K562 (cell line): Measurements from ENCODE around the gene ZDHHC8. TPM values are rescaled to one million over a fixed set of nuclear protein-coding genes. Genes with fewer than 3 reads are reported as not detected.

ENCODE experiments used
- BACH1 ChIP-seq: fragments of 200-800 bp; sonication (Bioruptor generic); IDR thresholded peaks from 2 replicates; pipeline ENCODE4 v1.6.1; 2016; ENCODE audit warnings: missing genetic modification characterization, missing compliant biosample characterization
- CBFA2T2 ChIP-seq: fragments of 450-650 bp; conservative IDR thresholded peaks from 2 replicates; pipeline ENCODE4 v1.6.1; 2017; ENCODE audit warnings: mild to moderate bottlenecking
- EGR1 ChIP-seq: fragments of 450-650 bp; conservative IDR thresholded peaks from 2 replicates; pipeline ENCODE4 v1.6.1; 2017; ENCODE audit warnings: mild to moderate bottlenecking
- FOXJ3 ChIP-seq: sonication (generic); formaldehyde crosslinking; IDR thresholded peaks from 2 replicates; pipeline ENCODE4 v1.4.0; 2020; ENCODE audit warnings: mild to moderate bottlenecking, missing genetic modification reagents
- HIVEP1 ChIP-seq: fragments of 250-450 bp; sonication (Bioruptor Pico); IDR thresholded peaks from 2 replicates; pipeline ENCODE4 v1.4.0; 2020; ENCODE audit warnings: mild to moderate bottlenecking
- MED1 ChIP-seq: sonication (generic); formaldehyde crosslinking; IDR thresholded peaks from 2 replicates; pipeline ENCODE4 v1.8.1; 2023; ENCODE audit warnings: missing genetic modification reagents, borderline replicate concordance
- PTBP1 ChIP-seq: fragments of 200-400 bp; formaldehyde crosslinking; IDR thresholded peaks from 2 replicates; pipeline ENCODE4 v1.6.1; 2017; ENCODE audit warnings: low read depth, low read length
- RAD51 ChIP-seq: fragments of 450-650 bp; IDR thresholded peaks from 2 replicates; pipeline ENCODE4 v1.7.1; 2016; ENCODE audit warnings: low read depth, mild to moderate bottlenecking, borderline replicate concordance
- RB1 ChIP-seq: fragments of 450-650 bp; IDR thresholded peaks from 2 replicates; pipeline ENCODE4 v1.6.1; 2017; ENCODE audit warnings: low read depth, mild to moderate bottlenecking
- SMARCB1 ChIP-seq: IDR thresholded peaks from 2 replicates; pipeline ENCODE4 v1.6.1; 2011; ENCODE audit warnings: improper control_type of control experiment, low read depth; ENCODE audit not compliant: insufficient read length
- TAF7 ChIP-seq: fragments of 450-650 bp; IDR thresholded peaks from 2 replicates; pipeline ENCODE4 v1.6.1; 2016; ENCODE audit warnings: missing genetic modification characterization, missing compliant biosample characterization
- TCF15 ChIP-seq: fragments of 250-450 bp; sonication (Bioruptor Pico); IDR thresholded peaks from 2 replicates; pipeline ENCODE4 v1.8.0; 2022; ENCODE audit warnings: moderate library complexity, mild to moderate bottlenecking, inconsistent platforms
- TRIM24 ChIP-seq, 2 experiments: fragments of 450-650 bp; IDR thresholded peaks; 2 replicates each; pipeline ENCODE4 v1.6.1; 2016
- UBTF ChIP-seq, 2 experiments: IDR thresholded peaks; 2 replicates each; pipeline ENCODE4 v1.6.1; 2012; ENCODE audit warnings: improper control_type of control experiment in 2 of 2, low read depth in 2 of 2, low read length in 2 of 2, borderline replicate concordance in 1 of 2
- USF2 ChIP-seq: sonication (generic); formaldehyde crosslinking; IDR thresholded peaks from 2 replicates; pipeline ENCODE4 v1.5.0; 2020; ENCODE audit warnings: missing genetic modification reagents
- ZNF263 ChIP-seq: sonication (generic); formaldehyde crosslinking; IDR thresholded peaks from 2 replicates; pipeline ENCODE4 v1.8.0; 2022; ENCODE audit warnings: mild to moderate bottlenecking, missing genetic modification reagents, borderline replicate concordance
- ZNF41 ChIP-seq: fragments of 250-450 bp; sonication (Bioruptor Pico); conservative IDR thresholded peaks from 2 replicates; pipeline ENCODE4 v1.4.0; 2020; ENCODE audit warnings: mild to moderate bottlenecking
- polyA plus RNA-seq, 8 experiments: library from polyadenylated mRNA; depleted of rRNA in 4 of 8; stranded (reverse) in 5 of 8; unstranded in 3 of 8; fragments of >200 nt; fragmentation: Nextera tagmentation in 2 of 8; fragmentation: Illumina TruSeq in 1 of 8; extraction: Ambion mirVana in 2 of 8; extraction: Trizol in 1 of 8; gene quantifications; 2 replicates each; pipeline versions ENCODE4 v1.2.1 to v1.2.3, GENCODE V29; 2011 to 2014; ENCODE audit warnings: inconsistent platforms in 1 of 8, missing spikeins in 1 of 8
- total RNA-seq, 7 experiments: library from RNA; depleted of rRNA in 6 of 7; stranded (reverse); fragments of >200 nt in 6 of 7; fragmentation: Illumina TruSeq in 2 of 7; extraction: Trizol in 2 of 7; gene quantifications; 2 replicates each; pipeline versions ENCODE4 v1.2.1 to v1.2.3, GENCODE V29; 2011 to 2021; ENCODE audit warnings: low replicate concordance in 1 of 7
- TF ChIP-seq, protein P1 (sequence below): sonication (generic); formaldehyde crosslinking; IDR thresholded peaks from 2 replicates; pipeline ENCODE4 v1.9.0; 2022; ENCODE audit warnings: mild to moderate bottlenecking, missing genetic modification reagents
- TF ChIP-seq, protein P2 (sequence below): fragments of 450-650 bp; formaldehyde crosslinking; IDR thresholded peaks from 2 replicates; pipeline ENCODE4 v1.4.0; 2020; ENCODE audit warnings: mild to moderate bottlenecking, mixed read lengths
- TF ChIP-seq, protein P3 (sequence below): sonication (generic); formaldehyde crosslinking; IDR thresholded peaks from 2 replicates; pipeline ENCODE4 v1.9.0; 2022; ENCODE audit warnings: mild to moderate bottlenecking, missing genetic modification reagents

ZDHHC8 gene
- total and polyA plus RNA-seq, 9 of the 15 experiments (the other 6 are each of a cell fraction or from before 2014, with no cell fraction given) = 0.04 to 109 (median 16.4) TPM

- no peak for TF ChIP-seq TAF7 (tag)
- TF ChIP-seq ZNF41 = no peak
- TF ChIP-seq RAD51 = peak; percentile 67; the same call in 1 of the 2 replicates
- TF ChIP-seq BACH1 (tag) = no peak
- peak; percentile 32 to 68; a peak in 1 of 4 replicates for TF ChIP-seq UBTF (IDR thresholded peaks at IDR 0.05; ENCODE audit: borderline replicate concordance in 1 of 2, low read depth in 2 of 2, low read length in 2 of 2)
- TF ChIP-seq HIVEP1 (CRISPR knock-in tag) = no peak
- TF ChIP-seq TRIM24 (IDR thresholded peaks at IDR 0.05) = no peak
- no peak; the same call in 1 of the 2 replicates for TF ChIP-seq ZNF263 (CRISPR knock-in tag)
- 0 out of 2 replicates have a peak, but pooled peaks have one; percentile 22 for TF ChIP-seq CBFA2T2
- TF ChIP-seq SMARCB1 = no peak
- no peak for TF ChIP-seq PTBP1
- TF ChIP-seq USF2 (CRISPR knock-in tag) = peak; percentile 71
- no peak for TF ChIP-seq RB1
- no peak for TF ChIP-seq FOXJ3 (CRISPR knock-in tag)
- TF ChIP-seq MED1 = 0 out of 2 replicates have a peak, but pooled peaks have one; percentile 2
- TF ChIP-seq, protein P1, sequence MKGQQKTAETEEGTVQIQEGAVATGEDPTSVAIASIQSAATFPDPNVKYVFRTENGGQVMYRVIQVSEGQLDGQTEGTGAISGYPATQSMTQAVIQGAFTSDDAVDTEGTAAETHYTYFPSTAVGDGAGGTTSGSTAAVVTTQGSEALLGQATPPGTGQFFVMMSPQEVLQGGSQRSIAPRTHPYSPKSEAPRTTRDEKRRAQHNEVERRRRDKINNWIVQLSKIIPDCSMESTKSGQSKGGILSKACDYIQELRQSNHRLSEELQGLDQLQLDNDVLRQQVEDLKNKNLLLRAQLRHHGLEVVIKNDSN (CRISPR knock-in tag) = peak; percentile 89
- TF ChIP-seq TCF15 = no peak
- TF ChIP-seq EGR1 = peak; percentile 33; the same call in 1 of the 2 replicates
- TF ChIP-seq, protein P2, sequence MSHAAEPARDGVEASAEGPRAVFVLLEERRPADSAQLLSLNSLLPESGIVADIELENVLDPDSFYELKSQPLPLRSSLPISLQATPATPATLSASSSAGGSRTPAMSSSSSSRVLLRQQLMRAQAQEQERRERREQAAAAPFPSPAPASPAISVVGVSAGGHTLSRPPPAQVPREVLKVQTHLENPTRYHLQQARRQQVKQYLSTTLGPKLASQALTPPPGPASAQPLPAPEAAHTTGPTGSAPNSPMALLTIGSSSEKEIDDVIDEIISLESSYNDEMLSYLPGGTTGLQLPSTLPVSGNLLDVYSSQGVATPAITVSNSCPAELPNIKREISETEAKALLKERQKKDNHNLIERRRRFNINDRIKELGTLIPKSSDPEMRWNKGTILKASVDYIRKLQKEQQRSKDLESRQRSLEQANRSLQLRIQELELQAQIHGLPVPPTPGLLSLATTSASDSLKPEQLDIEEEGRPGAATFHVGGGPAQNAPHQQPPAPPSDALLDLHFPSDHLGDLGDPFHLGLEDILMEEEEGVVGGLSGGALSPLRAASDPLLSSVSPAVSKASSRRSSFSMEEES (CRISPR knock-in tag) = peak; percentile 61
- TF ChIP-seq, protein P3, sequence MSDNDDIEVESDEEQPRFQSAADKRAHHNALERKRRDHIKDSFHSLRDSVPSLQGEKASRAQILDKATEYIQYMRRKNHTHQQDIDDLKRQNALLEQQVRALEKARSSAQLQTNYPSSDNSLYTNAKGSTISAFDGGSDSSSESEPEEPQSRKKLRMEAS (CRISPR knock-in tag) = peak; percentile 23
Observed at GRCh38 chr22:20182365-20182764, 50.8 kb downstream of the ZDHHC8 start (continued).
